ENCODE results near the gene RASL12.

- TF ChIP-seq POLR2A (IDR thresholded peaks at IDR 0.05) (no peak), POLR2AphosphoS5 (IDR thresholded peaks at IDR 0.05) (no peak)
- TF ChIP-seq, protein P1, sequence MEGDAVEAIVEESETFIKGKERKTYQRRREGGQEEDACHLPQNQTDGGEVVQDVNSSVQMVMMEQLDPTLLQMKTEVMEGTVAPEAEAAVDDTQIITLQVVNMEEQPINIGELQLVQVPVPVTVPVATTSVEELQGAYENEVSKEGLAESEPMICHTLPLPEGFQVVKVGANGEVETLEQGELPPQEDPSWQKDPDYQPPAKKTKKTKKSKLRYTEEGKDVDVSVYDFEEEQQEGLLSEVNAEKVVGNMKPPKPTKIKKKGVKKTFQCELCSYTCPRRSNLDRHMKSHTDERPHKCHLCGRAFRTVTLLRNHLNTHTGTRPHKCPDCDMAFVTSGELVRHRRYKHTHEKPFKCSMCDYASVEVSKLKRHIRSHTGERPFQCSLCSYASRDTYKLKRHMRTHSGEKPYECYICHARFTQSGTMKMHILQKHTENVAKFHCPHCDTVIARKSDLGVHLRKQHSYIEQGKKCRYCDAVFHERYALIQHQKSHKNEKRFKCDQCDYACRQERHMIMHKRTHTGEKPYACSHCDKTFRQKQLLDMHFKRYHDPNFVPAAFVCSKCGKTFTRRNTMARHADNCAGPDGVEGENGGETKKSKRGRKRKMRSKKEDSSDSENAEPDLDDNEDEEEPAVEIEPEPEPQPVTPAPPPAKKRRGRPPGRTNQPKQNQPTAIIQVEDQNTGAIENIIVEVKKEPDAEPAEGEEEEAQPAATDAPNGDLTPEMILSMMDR (IDR thresholded peaks at IDR 0.05 in 8 of 11, conservative IDR thresholded peaks at IDR 0.05 in 3 of 11) = no peak
These were observed 43.0 kb upstream of the RASL12 start for GRCh38 chr15:65110676-65111292.

Measured in spleen (tissue), 7 donors.